ENCODE data around the gene ZFP37. TPM values are rescaled to one million over a fixed set of nuclear protein-coding genes. Genes with fewer than 3 reads are reported as not detected.
"Not testable (repeated sequence)": the region's sequence is repeated elsewhere in the genome, so short reads cannot be mapped to it uniquely, and the experiment has no call there.

ZFP37 gene
- total and polyA plus RNA-seq, 2 of the 4 experiments (the other 2 are of a cell fraction) = 0.84 to 3.6 TPM

GRCh38 chr9:113089924-113090323 lies 33.4 kb upstream of the ZFP37 start:
- H3K36me3 ChIP-seq (ENCODE audit: control insufficient read depth, insufficient read depth, low read length); H3K4me1 ChIP-seq (ENCODE audit: control insufficient read depth, insufficient read depth, low read length); CTCF ChIA-PET; intact Hi-C loops (cut with micrococcal nuclease); POLR2A ChIA-PET (ENCODE audit: unreplicated experiment); H3K9me3 ChIP-seq (ENCODE audit: control insufficient read depth, insufficient read depth, low read length); DNase-seq; H3K27ac ChIP-seq (ENCODE audit: insufficient read depth, low read length); BruUV-seq (replicated peaks); H3K4me3 ChIP-seq (ENCODE audit: insufficient read depth, low read depth, low read length); H4K8ac ChIP-seq (ENCODE audit: low read depth in 2 of 2, low read length in 2 of 2); H3K9me1 ChIP-seq (ENCODE audit: insufficient read depth, low read length); H3K14ac ChIP-seq (replicated peaks; ENCODE audit: low read depth, low read length); H4K20me1 ChIP-seq (ENCODE audit: insufficient read depth, low read length); ATAC-seq (ENCODE audit: low read depth); H2AFZ ChIP-seq (replicated peaks; ENCODE audit: low read length, poor library complexity); H3K4ac ChIP-seq (ENCODE audit: low read depth, low read length); H3K18ac ChIP-seq (ENCODE audit: low read depth, low read length); H3K23ac ChIP-seq (ENCODE audit: low read depth, low read length); dilution Hi-C loops (cut with HindIII; ENCODE audit: low sequenced_read_pairs, unreplicated experiment); H2AK5ac ChIP-seq (ENCODE audit: low read depth, low read length); H2BK20ac ChIP-seq (ENCODE audit: low read depth, low read length); H3K4me2 ChIP-seq (ENCODE audit: low read depth, low read length); H2BK15ac ChIP-seq (ENCODE audit: low read depth, low read length); H3K56ac ChIP-seq (ENCODE audit: extremely low read depth, insufficient read depth, low read length); H3K79me1 ChIP-seq (ENCODE audit: low read depth in 1 of 2, low read length in 2 of 2); H4K5ac ChIP-seq (ENCODE audit: low read depth, low read length); H3K9ac ChIP-seq (ENCODE audit: low read depth, low read length); H4K91ac ChIP-seq (ENCODE audit: insufficient read depth, low read depth, low read length); H2AK9ac ChIP-seq (replicated peaks; ENCODE audit: low read depth, low read length, poor library complexity); H2BK120ac ChIP-seq (ENCODE audit: low read depth, low read length); H2BK5ac ChIP-seq (ENCODE audit: low read depth, low read length, poor library complexity, severe bottlenecking); in situ Hi-C loops (cut with MboI; ENCODE audit: low sequenced_read_pairs): not testable (repeated sequence)
- 46% methylated on average over 15 of the region's 23 CpGs; no CpG with 5 or more reads in 1 of the 2 experiments for WGBS, 2 experiments (ENCODE audit: extremely low coverage in 2 of 2, insufficient read length in 1 of 2)
- peaks cover 13% of the 10 kb centered on the region for H3K27me3 ChIP-seq (ENCODE audit: control insufficient read depth, insufficient read depth, low read length)

DNA sequence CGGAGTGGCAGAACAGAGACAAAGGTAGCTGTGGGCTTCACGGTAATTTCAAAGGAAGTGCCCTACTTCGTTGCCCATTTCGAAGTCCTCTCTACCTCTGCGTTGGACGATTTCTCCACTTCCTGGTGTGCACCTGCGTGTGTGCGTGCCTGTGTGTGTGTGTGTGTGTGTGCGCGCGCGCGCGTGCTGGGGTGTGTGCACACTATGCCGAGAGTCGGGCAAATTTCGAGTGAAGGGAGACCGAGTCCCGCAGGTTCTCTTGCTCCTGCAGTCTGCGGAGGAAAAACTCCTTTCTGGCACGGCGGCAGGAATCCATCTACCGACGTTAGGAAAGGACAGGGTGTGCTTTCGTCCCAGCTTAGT lies 32.6 kb upstream of the ZFP37 start:
- H3K79me1 ChIP-seq (ENCODE audit: low read depth in 1 of 2, low read length in 2 of 2); H3K18ac ChIP-seq (ENCODE audit: low read depth, low read length); H3K4me1 ChIP-seq (ENCODE audit: control insufficient read depth, insufficient read depth, low read length); H3K4ac ChIP-seq (ENCODE audit: low read depth, low read length); H3K9me3 ChIP-seq (ENCODE audit: control insufficient read depth, insufficient read depth, low read length); intact Hi-C loops (cut with micrococcal nuclease); BruUV-seq (replicated peaks); H3K14ac ChIP-seq (replicated peaks; ENCODE audit: low read depth, low read length); H3K23ac ChIP-seq (ENCODE audit: low read depth, low read length); H3K9me1 ChIP-seq (ENCODE audit: insufficient read depth, low read length); H4K5ac ChIP-seq (ENCODE audit: low read depth, low read length); H3K36me3 ChIP-seq (ENCODE audit: control insufficient read depth, insufficient read depth, low read length); H3K56ac ChIP-seq (ENCODE audit: extremely low read depth, insufficient read depth, low read length); H2AFZ ChIP-seq (replicated peaks; ENCODE audit: low read length, poor library complexity); CTCF ChIA-PET; dilution Hi-C loops (cut with HindIII; ENCODE audit: low sequenced_read_pairs, unreplicated experiment); ATAC-seq (ENCODE audit: low read depth); H3K4me3 ChIP-seq (ENCODE audit: insufficient read depth, low read depth, low read length); H3K4me2 ChIP-seq (ENCODE audit: low read depth, low read length); H4K8ac ChIP-seq (ENCODE audit: low read depth in 2 of 2, low read length in 2 of 2); H3K9ac ChIP-seq (ENCODE audit: low read depth, low read length); H3K27ac ChIP-seq (ENCODE audit: insufficient read depth, low read length); POLR2A ChIA-PET (ENCODE audit: unreplicated experiment); H2AK5ac ChIP-seq (ENCODE audit: low read depth, low read length); in situ Hi-C loops (cut with MboI; ENCODE audit: low sequenced_read_pairs); H2BK15ac ChIP-seq (ENCODE audit: low read depth, low read length); DNase-seq; H2AK9ac ChIP-seq (replicated peaks; ENCODE audit: low read depth, low read length, poor library complexity); H2BK120ac ChIP-seq (ENCODE audit: low read depth, low read length); H2BK20ac ChIP-seq (ENCODE audit: low read depth, low read length); H4K91ac ChIP-seq (ENCODE audit: insufficient read depth, low read depth, low read length); H2BK5ac ChIP-seq (ENCODE audit: low read depth, low read length, poor library complexity, severe bottlenecking); H4K20me1 ChIP-seq (ENCODE audit: insufficient read depth, low read length): not testable (repeated sequence)
- H3K27me3 ChIP-seq (ENCODE audit: control insufficient read depth, insufficient read depth, low read length) = peaks cover 13% of the 10 kb centered on the region
- no CpG with 5 or more reads among the region's 25 CpGs for WGBS, 2 experiments (ENCODE audit: extremely low coverage in 2 of 2, insufficient read length in 1 of 2)

Measured in IMR-90 (cell line).